Body of pancreas (tissue), 4 donors: ENCODE data around the gene CYTH3. TPM values are rescaled to one million over a fixed set of nuclear protein-coding genes. Genes with fewer than 3 reads are reported as not detected.

ENCODE experiments used
- ATAC-seq: fragments of 150-250 bp; one replicate; pipeline ENCODE4 v1.9.1; 2016
- DNase-seq, 4 donors: peaks; one replicate each; pipeline ENCODE4 v3.0.0-alpha.2; 2019
- H3K27ac ChIP-seq, 4 donors: fragments of 200-600 bp; sonication (generic); 1 replicate in 3 of 4; 2 replicates in 1 of 4; pipeline versions ENCODE4 v1.5.1 to v1.6.1; 2016 to 2019; ENCODE audit warnings: mild to moderate bottlenecking in 1 of 4, mixed read lengths in 1 of 4, moderate library complexity in 1 of 4
- H3K27me3 ChIP-seq, 2 donors: fragments of 200-600 bp; sonication (generic); one replicate each; pipeline ENCODE4 v1.6.0; 2016; ENCODE audit warnings: mild to moderate bottlenecking in 1 of 2
- H3K36me3 ChIP-seq, 2 donors: fragments of 200-600 bp; sonication (generic); replicated peaks in 1 of 2; 2 replicates each; pipeline ENCODE4 v1.5.1; 2016; ENCODE audit warnings: low read depth in 2 of 2; ENCODE audit not compliant: insufficient read depth in 1 of 2
- H3K4me1 ChIP-seq: fragments of 200-600 bp; sonication (generic); one replicate; pipeline ENCODE4 v1.6.0; 2016
- H3K4me3 ChIP-seq, 2 donors: fragments of 200-600 bp; sonication (generic); 1 replicate in 1 of 2; 2 replicates in 1 of 2; pipeline ENCODE4 v1.5.1; 2016 to 2019
- H3K9me3 ChIP-seq, 3 donors: fragments of 200-600 bp; sonication (generic); 1 replicate in 2 of 3; 2 replicates in 1 of 3; pipeline ENCODE4 v1.5.1; 2016
- CTCF ChIP-seq, 7 experiments: fragments of 450-650 bp in 4 of 7; fragments of 200-600 bp in 3 of 7; sonication (generic) in 3 of 7; IDR thresholded peaks; one replicate each; pipeline ENCODE4 v1.5.1; 2016 to 2019; ENCODE audit warnings: antibody characterized with exemption in 7 of 7
- POLR2A ChIP-seq, 3 donors: fragments of 450-650 bp; IDR thresholded peaks; one replicate each; pipeline ENCODE4 v1.6.1; 2016; ENCODE audit warnings: antibody characterized with exemption in 3 of 3, mild to moderate bottlenecking in 2 of 3
- WGBS, 2 donors: methylation state at CpG; one replicate each; pipeline ENCODE4 v1.1.5; 2017; 5-methylcytosine and 5-hydroxymethylcytosine counted together
- intact Hi-C: fragments of 100-400 bp; cut with DNase I; formaldehyde crosslinking; loops from one replicate; pipeline ENCODE4 v1.15.1; 2023
- total RNA-seq, 2 donors: library from RNA; depleted of rRNA; stranded (reverse); fragments of >200 nt; gene quantifications; one replicate each; pipeline ENCODE4 v1.1.0, GENCODE V29; 2016

CYTH3 gene
- total RNA-seq, 2 donors from 2014 or later: 14.0 to 18.8 TPM

- Histone ChIP-seq H3K4me1 (no peaks in the 10 kb centered on the region), H3K4me3 (no peak overlapping the region), H3K27ac (no peak overlapping the region), H3K9me3 (no peaks in the 10 kb centered on the region), H3K27me3 (no peaks in the 10 kb centered on the region), H3K36me3 (no peaks in the 10 kb centered on the region)
- TF ChIP-seq POLR2A (IDR thresholded peaks at IDR 0.05) (no peak), CTCF (IDR thresholded peaks at IDR 0.05) (no peak)
- intact Hi-C loops: no loop called here
- DNase-seq: no peak
- no peak for ATAC-seq
- 80 to 83% methylated on average over 11 to 13 of the region's 13 CpGs for WGBS, 2 donors
These were observed 105.3 kb downstream of the CYTH3 start for GRCh38 chr7:6167004-6167551.

- 93 to 94% methylated on average over 5 to 13 of the region's 13 CpGs for WGBS, 2 donors
- DNase-seq: no peak
- no peak for TF ChIP-seq CTCF (IDR thresholded peaks at IDR 0.05)
- TF ChIP-seq POLR2A (IDR thresholded peaks at IDR 0.05): no peak
- H3K36me3 ChIP-seq: no peaks in the 10 kb centered on the region
- intact Hi-C loops: no loop called here
- H3K4me3 ChIP-seq: no peak overlapping the region
- H3K27me3 ChIP-seq: no peaks in the 10 kb centered on the region
- ATAC-seq: no peak
- H3K4me1 ChIP-seq: no peaks in the 10 kb centered on the region
- H3K9me3 ChIP-seq: no peaks in the 10 kb centered on the region
- H3K27ac ChIP-seq: no peak overlapping the region
These were observed 106.0 kb downstream of the CYTH3 start for GRCh38 chr7:6166443-6166891.

GRCh38 chr7:6165521-6166320, 106.7 kb downstream of the CYTH3 start:
- no peaks in the 10 kb centered on the region for H3K4me1 ChIP-seq
- DNase-seq (no peak), ATAC-seq (no peak)
- TF ChIP-seq CTCF (IDR thresholded peaks at IDR 0.05): no peak
- no peaks in the 10 kb centered on the region for H3K9me3 ChIP-seq
- H3K27me3 ChIP-seq: no peaks in the 10 kb centered on the region
- H3K4me3 ChIP-seq: no peak overlapping the region
- 86 to 87% methylated on average over 5 to 34 of the region's 36 CpGs for WGBS, 2 donors
- H3K27ac ChIP-seq: no peak overlapping the region
- H3K36me3 ChIP-seq: no peaks in the 10 kb centered on the region
- intact Hi-C loops: no loop called here

- Histone ChIP-seq H3K27ac (no peak overlapping the region), H3K4me3 (no peak overlapping the region), H3K9me3 (no peaks in the 10 kb centered on the region), H3K36me3 (no peaks in the 10 kb centered on the region), H3K4me1 (no peaks in the 10 kb centered on the region), H3K27me3 (no peaks in the 10 kb centered on the region)
- no peak for DNase-seq
- WGBS, 2 donors: 83% methylated on average over 16 to 19 of the region's 19 CpGs
- intact Hi-C loops: no loop called here
- TF ChIP-seq POLR2A (IDR thresholded peaks at IDR 0.05) (no peak), CTCF (IDR thresholded peaks at IDR 0.05) (no peak)
- no peak for ATAC-seq
These were observed 107.3 kb downstream of the CYTH3 start for GRCh38 chr7:6165075-6165474.
